Amniotic epithelial cell (primary cell): ENCODE results near the gene POU5F1.

Source experiments
- DNase-seq: peaks from one replicate; pipeline ENCODE4 v3.0.0-alpha.2; 2010; ENCODE audit warnings: low read depth

Gene POU5F1

DNA sequence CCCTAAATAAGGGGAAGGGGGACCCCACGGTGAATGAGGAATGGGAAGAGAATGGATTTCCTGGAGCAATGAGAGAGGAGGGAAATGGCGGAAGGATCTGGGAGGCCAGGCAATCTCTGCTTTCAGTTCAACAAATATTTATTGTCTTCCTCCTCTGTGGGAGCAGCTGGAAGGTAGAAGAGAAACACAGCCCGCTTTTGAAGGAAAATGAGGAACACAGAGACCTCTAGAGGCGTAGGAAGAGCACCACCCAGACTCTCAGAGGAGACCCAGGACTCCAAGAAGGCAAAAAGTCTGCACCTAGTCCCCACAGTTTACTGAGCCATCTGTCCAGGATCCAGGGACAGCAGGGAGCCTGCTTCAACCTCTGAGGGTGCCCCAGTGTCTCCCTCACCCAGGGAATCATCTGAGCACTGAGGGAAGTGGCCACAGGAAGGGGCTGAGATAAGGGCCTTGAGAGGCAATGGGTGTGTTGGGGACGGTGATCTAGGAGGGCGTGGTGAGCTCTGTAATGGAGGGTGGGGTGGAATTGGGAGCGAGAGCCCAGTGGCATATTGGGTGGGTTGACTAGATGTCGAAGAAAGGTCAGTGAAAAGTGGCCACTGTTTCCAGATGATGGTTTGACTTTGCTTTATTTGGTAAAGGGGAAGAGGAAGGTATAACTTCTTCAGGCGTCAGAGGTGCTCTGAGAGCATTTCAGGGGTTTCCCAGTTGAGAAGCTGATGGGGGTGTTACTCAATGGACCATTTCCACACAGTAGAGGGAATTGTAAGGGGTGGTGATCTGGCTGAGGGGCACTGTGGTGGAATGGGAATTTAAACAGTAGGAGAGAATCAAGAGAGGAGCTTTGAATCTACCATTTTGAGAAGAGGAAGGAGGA lies 55.3 kb downstream of the POU5F1 start:
- DNase-seq = peak; percentile 83

DNA sequence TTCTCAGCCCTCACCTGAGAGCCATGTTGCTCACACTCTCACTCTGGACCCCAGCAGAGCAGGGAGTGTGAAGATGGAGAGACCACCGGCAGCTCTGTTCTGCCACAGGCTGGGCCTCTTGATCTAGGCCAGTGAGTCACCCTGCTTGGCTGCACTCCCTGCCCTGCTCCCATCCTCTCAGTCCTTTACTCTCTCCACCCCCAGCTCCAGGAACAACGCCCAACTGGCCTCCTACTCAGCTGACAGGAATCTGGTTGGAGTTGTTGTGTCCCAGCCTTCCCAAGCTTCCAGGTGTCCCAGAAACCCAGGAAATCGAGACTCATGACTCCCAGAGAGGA lies 56.0 kb downstream of the POU5F1 start, which contains the start of gene PSORS1C1:
Gene PSORS1C1, plus strand, starts transcription at position 260 of the 338 bp plus-strand sequence. CDS start 14,833 bp downstream, outside the sequence.
- DNase-seq = peak; percentile 95
